Measurements from ENCODE around the gene METTL4. TPM values are rescaled to one million over a fixed set of nuclear protein-coding genes. Genes with fewer than 3 reads are reported as not detected.
"Not testable (repeated sequence)": the region's sequence is repeated elsewhere in the genome, so short reads cannot be mapped to it uniquely, and the experiment has no call there.

METTL4 gene
- total and polyA plus RNA-seq, 2 experiments from 2014 or later, result 7.6 to 16.0 TPM

DNA sequence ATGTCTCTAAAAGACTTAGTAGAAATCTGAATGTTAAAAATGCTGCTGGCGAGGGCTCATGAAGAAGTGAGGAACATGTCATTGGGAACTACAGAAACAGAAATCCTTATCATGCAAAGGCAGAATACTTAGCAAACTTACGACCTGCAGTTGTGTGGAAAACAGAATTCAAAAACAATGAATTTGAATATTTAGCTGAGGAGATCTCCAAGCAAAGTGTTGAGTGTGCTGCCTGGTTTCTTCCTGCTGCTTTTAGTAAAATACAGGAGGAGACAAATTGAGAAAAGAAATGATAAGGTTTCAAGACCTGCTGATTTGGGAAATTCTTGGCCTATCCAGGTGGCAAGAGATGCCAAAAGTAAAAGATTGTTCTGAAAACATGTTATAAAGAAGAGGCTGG lies 38.5 kb downstream of the METTL4 start:
- H3K4me2 ChIP-seq, result no peak overlapping the region
- DNase-seq (ENCODE audit: low spot score), result no peak
- no peaks in the 10 kb centered on the region for H3K36me3 ChIP-seq (replicated peaks; ENCODE audit: insufficient read depth, low read depth)
- H3K27me3 ChIP-seq, result no peaks in the 10 kb centered on the region
- WGBS (ENCODE audit: low lambda C conversion rate, missing lambda C conversion rate), result 93% methylated on average over 2 of the region's 2 CpGs
- no peaks in the 10 kb centered on the region for H3K9me2 ChIP-seq (replicated peaks; ENCODE audit: insufficient read depth)
- peaks cover 10% of the 10 kb centered on the region for H3K4me1 ChIP-seq (ENCODE audit: insufficient read depth)
- no peak for TF ChIP-seq EZH2 (IDR thresholded peaks at IDR 0.05; ENCODE audit: borderline replicate concordance)
- TF ChIP-seq, protein P1, sequence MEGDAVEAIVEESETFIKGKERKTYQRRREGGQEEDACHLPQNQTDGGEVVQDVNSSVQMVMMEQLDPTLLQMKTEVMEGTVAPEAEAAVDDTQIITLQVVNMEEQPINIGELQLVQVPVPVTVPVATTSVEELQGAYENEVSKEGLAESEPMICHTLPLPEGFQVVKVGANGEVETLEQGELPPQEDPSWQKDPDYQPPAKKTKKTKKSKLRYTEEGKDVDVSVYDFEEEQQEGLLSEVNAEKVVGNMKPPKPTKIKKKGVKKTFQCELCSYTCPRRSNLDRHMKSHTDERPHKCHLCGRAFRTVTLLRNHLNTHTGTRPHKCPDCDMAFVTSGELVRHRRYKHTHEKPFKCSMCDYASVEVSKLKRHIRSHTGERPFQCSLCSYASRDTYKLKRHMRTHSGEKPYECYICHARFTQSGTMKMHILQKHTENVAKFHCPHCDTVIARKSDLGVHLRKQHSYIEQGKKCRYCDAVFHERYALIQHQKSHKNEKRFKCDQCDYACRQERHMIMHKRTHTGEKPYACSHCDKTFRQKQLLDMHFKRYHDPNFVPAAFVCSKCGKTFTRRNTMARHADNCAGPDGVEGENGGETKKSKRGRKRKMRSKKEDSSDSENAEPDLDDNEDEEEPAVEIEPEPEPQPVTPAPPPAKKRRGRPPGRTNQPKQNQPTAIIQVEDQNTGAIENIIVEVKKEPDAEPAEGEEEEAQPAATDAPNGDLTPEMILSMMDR (IDR thresholded peaks at IDR 0.05; ENCODE audit: poor library complexity), result no peak
- no peak for TF ChIP-seq EZH2phosphoT487 (IDR thresholded peaks at IDR 0.05; ENCODE audit: low read depth, severe bottlenecking, unreplicated experiment)
- no peaks in the 10 kb centered on the region for H4K20me1 ChIP-seq (ENCODE audit: insufficient read depth, poor library complexity, severe bottlenecking)
- no peak overlapping the region for H3K27ac ChIP-seq
- no peak overlapping the region for H2AFZ ChIP-seq
- no peaks in the 10 kb centered on the region for H3K79me2 ChIP-seq
- H3K9me3 ChIP-seq (ENCODE audit: low read depth), result no peaks in the 10 kb centered on the region
- no peak overlapping the region for H3K4me3 ChIP-seq

DNA sequence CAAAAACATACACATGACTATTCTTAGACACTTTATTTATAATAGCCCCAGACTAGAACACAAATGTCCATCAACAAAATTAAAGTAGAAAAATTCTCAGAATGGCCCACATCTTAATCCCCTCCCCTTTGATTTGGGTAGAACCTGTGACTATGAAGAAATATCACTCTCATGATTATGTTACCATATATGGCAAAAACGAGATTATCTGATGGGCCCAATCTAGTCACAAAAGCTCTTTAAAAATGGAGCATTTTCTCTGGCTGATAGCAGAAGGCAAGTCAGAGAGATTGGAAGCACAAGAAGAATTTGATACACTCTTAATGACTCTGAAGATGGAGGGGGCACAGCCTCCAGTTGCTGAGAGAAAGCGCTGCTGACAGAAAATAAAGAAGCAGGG lies 39.6 kb downstream of the METTL4 start:
- Histone ChIP-seq H2AFZ (no peak overlapping the region), H3K79me2 (no peaks in the 10 kb centered on the region), H3K4me3 (no peak overlapping the region), H3K4me1 (ENCODE audit: insufficient read depth) (peaks cover 1% of the 10 kb centered on the region), H3K27me3 (no peaks in the 10 kb centered on the region), H3K36me3 (replicated peaks; ENCODE audit: insufficient read depth, low read depth) (no peaks in the 10 kb centered on the region), H3K9me2 (replicated peaks; ENCODE audit: insufficient read depth) (no peaks in the 10 kb centered on the region), H3K4me2 (no peak overlapping the region), H3K27ac (no peak overlapping the region), H3K9me3 (ENCODE audit: low read depth) (no peaks in the 10 kb centered on the region), H4K20me1 (ENCODE audit: insufficient read depth, poor library complexity, severe bottlenecking) (no peaks in the 10 kb centered on the region)
- TF ChIP-seq EZH2 (IDR thresholded peaks at IDR 0.05; ENCODE audit: borderline replicate concordance) (no peak), EZH2phosphoT487 (IDR thresholded peaks at IDR 0.05; ENCODE audit: low read depth, severe bottlenecking, unreplicated experiment) (no peak)
- TF ChIP-seq, protein P1 (IDR thresholded peaks at IDR 0.05; ENCODE audit: poor library complexity), result no peak
- DNase-seq (ENCODE audit: low spot score), result no peak
- WGBS (ENCODE audit: low lambda C conversion rate, missing lambda C conversion rate), result 93% methylated on average over 2 of the region's 2 CpGs

DNA sequence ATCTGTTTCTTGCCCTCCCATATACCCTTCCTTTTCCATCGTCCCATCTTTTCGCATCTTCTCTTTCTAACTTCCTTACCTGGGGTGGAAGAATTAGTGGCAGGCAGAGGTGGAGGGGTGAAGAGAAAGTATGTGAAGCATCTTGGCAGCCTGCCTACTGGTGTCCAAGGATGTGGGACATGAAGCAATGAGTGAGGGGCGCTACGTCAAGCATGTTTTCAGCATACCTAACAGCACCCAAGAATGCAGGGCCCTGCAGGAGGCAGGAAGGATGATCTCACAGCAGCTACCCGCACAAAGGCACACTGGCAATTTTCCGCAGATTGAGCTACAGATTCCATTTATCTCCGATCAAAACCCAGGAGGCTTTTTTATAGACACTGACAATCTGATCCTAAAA lies 42.2 kb downstream of the METTL4 start:
- Histone ChIP-seq H3K4me3 (no peak overlapping the region), H3K27me3 (no peaks in the 10 kb centered on the region), H3K4me1 (ENCODE audit: insufficient read depth) (no peaks in the 10 kb centered on the region), H3K4me2 (no peak overlapping the region), H3K79me2 (no peaks in the 10 kb centered on the region), H3K27ac (no peak overlapping the region), H3K9me3 (ENCODE audit: low read depth) (no peaks in the 10 kb centered on the region), H3K36me3 (replicated peaks; ENCODE audit: insufficient read depth, low read depth) (no peaks in the 10 kb centered on the region), H4K20me1 (ENCODE audit: insufficient read depth, poor library complexity, severe bottlenecking) (no peaks in the 10 kb centered on the region), H2AFZ (no peak overlapping the region), H3K9me2 (replicated peaks; ENCODE audit: insufficient read depth) (no peaks in the 10 kb centered on the region)
- TF ChIP-seq EZH2phosphoT487 (IDR thresholded peaks at IDR 0.05; ENCODE audit: low read depth, severe bottlenecking, unreplicated experiment), result no peak
- TF ChIP-seq, protein P1 (IDR thresholded peaks at IDR 0.05; ENCODE audit: poor library complexity), result no peak
- TF ChIP-seq EZH2 (IDR thresholded peaks at IDR 0.05; ENCODE audit: borderline replicate concordance), result no peak
- DNase-seq (ENCODE audit: low spot score), result no peak
- WGBS (ENCODE audit: low lambda C conversion rate, missing lambda C conversion rate), result 77% methylated on average over 7 of the region's 7 CpGs

DNA sequence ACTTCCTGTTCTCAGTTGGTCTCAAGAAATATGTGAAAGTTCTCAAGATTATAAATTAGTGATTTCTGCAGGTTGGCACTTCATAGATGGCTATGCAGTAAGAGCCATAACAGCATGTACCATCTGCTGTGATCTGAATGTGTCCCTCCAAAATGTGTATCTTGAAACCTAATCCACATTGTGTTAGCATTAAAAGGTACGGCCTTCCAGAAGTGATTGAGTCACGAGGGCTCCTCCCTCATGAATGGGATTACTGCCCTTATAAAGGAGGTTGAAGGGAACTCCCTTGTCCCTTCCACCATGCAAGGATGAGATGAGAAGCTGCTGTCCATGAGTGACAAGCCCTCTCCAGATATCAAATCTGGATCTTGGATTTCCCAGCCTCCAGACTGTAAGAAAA lies 45.0 kb downstream of the METTL4 start:
- Histone ChIP-seq H3K4me1 (ENCODE audit: insufficient read depth) (no peaks in the 10 kb centered on the region), H3K27ac (no peak overlapping the region), H3K9me2 (replicated peaks; ENCODE audit: insufficient read depth) (no peaks in the 10 kb centered on the region), H2AFZ (no peak overlapping the region), H4K20me1 (ENCODE audit: insufficient read depth, poor library complexity, severe bottlenecking) (no peaks in the 10 kb centered on the region), H3K79me2 (no peaks in the 10 kb centered on the region), H3K36me3 (replicated peaks; ENCODE audit: insufficient read depth, low read depth) (no peaks in the 10 kb centered on the region), H3K9me3 (ENCODE audit: low read depth) (no peaks in the 10 kb centered on the region), H3K27me3 (no peaks in the 10 kb centered on the region), H3K4me2 (no peak overlapping the region), H3K4me3 (no peak overlapping the region)
- 67% methylated on average over 2 of the region's 2 CpGs for WGBS (ENCODE audit: low lambda C conversion rate, missing lambda C conversion rate)
- TF ChIP-seq EZH2 (IDR thresholded peaks at IDR 0.05; ENCODE audit: borderline replicate concordance) (no peak), EZH2phosphoT487 (IDR thresholded peaks at IDR 0.05; ENCODE audit: low read depth, severe bottlenecking, unreplicated experiment) (no peak)
- TF ChIP-seq, protein P1 (IDR thresholded peaks at IDR 0.05; ENCODE audit: poor library complexity), result no peak
- no peak for DNase-seq (ENCODE audit: low spot score)

DNA sequence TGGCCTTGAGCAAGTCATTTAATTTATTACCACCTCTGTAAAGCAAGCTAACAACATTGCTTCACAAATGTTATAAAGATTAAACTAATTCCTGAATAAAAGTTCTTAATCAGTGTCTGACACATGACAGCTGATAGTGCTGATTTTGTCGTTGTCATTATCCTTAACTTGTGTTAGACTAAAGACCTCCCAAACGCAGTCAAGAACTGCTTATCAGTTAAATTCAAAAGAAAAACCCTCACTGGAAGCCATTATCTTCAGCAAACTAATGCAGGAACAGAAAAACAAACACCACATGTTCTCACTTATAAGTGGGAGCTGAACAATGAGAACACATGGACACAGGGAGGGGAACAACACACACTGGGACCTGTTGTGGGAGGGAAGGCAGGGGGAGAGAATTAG lies 46.5 kb downstream of the METTL4 start:
- DNase-seq (ENCODE audit: low spot score); H3K4me2 ChIP-seq; H3K9me3 ChIP-seq (ENCODE audit: low read depth); H3K27me3 ChIP-seq; H3K36me3 ChIP-seq (replicated peaks; ENCODE audit: insufficient read depth, low read depth); H3K4me3 ChIP-seq; H4K20me1 ChIP-seq (ENCODE audit: insufficient read depth, poor library complexity, severe bottlenecking); H3K9me2 ChIP-seq (replicated peaks; ENCODE audit: insufficient read depth); H2AFZ ChIP-seq; H3K27ac ChIP-seq; H3K4me1 ChIP-seq (ENCODE audit: insufficient read depth); H3K79me2 ChIP-seq: not testable (repeated sequence)
- WGBS (ENCODE audit: low lambda C conversion rate, missing lambda C conversion rate), result 8% methylated on average over 2 of the region's 2 CpGs
